HG03139 (cell line): ENCODE data around the gene FCHO2.

Source experiments
- ATAC-seq: cut with Tn5 transposase; IDR thresholded peaks from one replicate; pipeline ENCODE4 v1.9.1; 2021; ENCODE audit not compliant: unreplicated experiment

The FCHO2 gene

GRCh38 chr5:73110190-73110589, 154.3 kb downstream of the FCHO2 start:
- no peak for ATAC-seq

GRCh38 chr5:73111536-73111935, 155.7 kb downstream of the FCHO2 start:
- ATAC-seq: no peak

- ATAC-seq: no peak
Observed at GRCh38 chr5:73112359-73112758, 156.5 kb downstream of the FCHO2 start.

- no peak for ATAC-seq
Observed at GRCh38 chr5:73114044-73114688, 158.3 kb downstream of the FCHO2 start.

- ATAC-seq: no peak
Observed at GRCh38 chr5:73115399-73116051, 159.7 kb downstream of the FCHO2 start.

- no peak for ATAC-seq
Observed at GRCh38 chr5:73116506-73116905, 160.7 kb downstream of the FCHO2 start.

- no peak for ATAC-seq
Observed at GRCh38 chr5:73117088-73117740, 161.4 kb downstream of the FCHO2 start.

- ATAC-seq: no peak
Observed at GRCh38 chr5:73118391-73118973, 162.6 kb downstream of the FCHO2 start.

GRCh38 chr5:73119451-73120157, 163.8 kb downstream of the FCHO2 start:
- ATAC-seq: no peak

- ATAC-seq: no peak
Observed at GRCh38 chr5:73120222-73121118, 164.6 kb downstream of the FCHO2 start, which contains the start of gene TMEM171. TSS of gene TMEM171 (plus strand) at chr5:73120575. CDS start at chr5:73123374, 2,799 bp downstream.

- ATAC-seq: no peak
Observed at GRCh38 chr5:73121119-73121463, 165.2 kb downstream of the FCHO2 start.

- ATAC-seq: no peak
Observed at GRCh38 chr5:73122875-73123810, 167.3 kb downstream of the FCHO2 start.

- ATAC-seq: no peak
Observed at GRCh38 chr5:73125289-73125688, 169.4 kb downstream of the FCHO2 start.

- no peak for ATAC-seq
Observed at GRCh38 chr5:73126381-73126780, 170.5 kb downstream of the FCHO2 start.

- no peak for ATAC-seq
Observed at GRCh38 chr5:73126957-73127356, 171.1 kb downstream of the FCHO2 start.

- ATAC-seq: no peak
Observed at GRCh38 chr5:73129143-73129542, 173.3 kb downstream of the FCHO2 start.

GRCh38 chr5:73130811-73131210, 175.0 kb downstream of the FCHO2 start:
- no peak for ATAC-seq

- ATAC-seq: no peak
Observed at GRCh38 chr5:73131711-73132425, 176.0 kb downstream of the FCHO2 start.

GRCh38 chr5:73132759-73133158, 176.9 kb downstream of the FCHO2 start:
- no peak for ATAC-seq
